Prostate gland (tissue), 2 donors: ENCODE measurements around the gene LDLRAD4.

Experiments used
- CTCF ChIP-seq, 4 experiments: fragments of 200-600 bp in 2 of 4; fragments of 450-650 bp in 2 of 4; sonication (generic) in 2 of 4; IDR thresholded peaks; 1 replicate in 3 of 4; 2 replicates in 1 of 4; pipeline ENCODE4 v1.5.1; 2016 to 2019; ENCODE audit warnings: antibody characterized with exemption in 4 of 4, mild to moderate bottlenecking in 2 of 4, moderate library complexity in 2 of 4
- POLR2A ChIP-seq: fragments of 450-650 bp; IDR thresholded peaks from one replicate; pipeline ENCODE4 v1.6.1; 2016; ENCODE audit warnings: antibody characterized with exemption, mild to moderate bottlenecking

GRCh38 chr18:13474907-13475545, 256.5 kb downstream of the LDLRAD4 start:
- TF ChIP-seq CTCF (IDR thresholded peaks at IDR 0.05) (no peak), POLR2A (no peak)
